HG03139 (cell line): ENCODE results near the gene DNAJC22.
A peak's percentile ranks its signal among the peaks of the same experiment; 100 is the strongest.

Experiments used
- ATAC-seq: cut with Tn5 transposase; IDR thresholded peaks from one replicate; pipeline ENCODE4 v1.9.1; 2021; ENCODE audit not compliant: unreplicated experiment

DNAJC22 gene

GRCh38 chr12:49342914-49343731 is 3.6 kb upstream of the DNAJC22 start:
- ATAC-seq = no peak

- ATAC-seq = no peak
These were observed 2.1 kb upstream of the DNAJC22 start for GRCh38 chr12:49344486-49345050.

- no peak for ATAC-seq
These were observed 1.4 kb upstream of the DNAJC22 start for GRCh38 chr12:49345051-49345824.

GRCh38 chr12:49345825-49346658 is 646 bp upstream of the DNAJC22 start:
- ATAC-seq = no peak

- ATAC-seq = peak; percentile 47
These were observed 864 bp downstream of the DNAJC22 start for GRCh38 chr12:49347311-49348193.

- ATAC-seq = no peak
These were observed 2.1 kb downstream of the DNAJC22 start for GRCh38 chr12:49348781-49349180.

- no peak for ATAC-seq
These were observed 2.6 kb downstream of the DNAJC22 start for GRCh38 chr12:49349266-49349665.

GRCh38 chr12:49352351-49352750 is 5.7 kb downstream of the DNAJC22 start:
- ATAC-seq = no peak

GRCh38 chr12:49355913-49356312 is 9.2 kb downstream of the DNAJC22 start:
- no peak for ATAC-seq

GRCh38 chr12:49357103-49357678 is 10.5 kb downstream of the DNAJC22 start:
- no peak for ATAC-seq

GRCh38 chr12:49358483-49359141 is 11.9 kb downstream of the DNAJC22 start:
- no peak for ATAC-seq

GRCh38 chr12:49359671-49360070 is 13.0 kb downstream of the DNAJC22 start:
- ATAC-seq = no peak

- no peak for ATAC-seq
These were observed 15.4 kb downstream of the DNAJC22 start for GRCh38 chr12:49362077-49362476.

GRCh38 chr12:49364989-49365388 is 18.3 kb downstream of the DNAJC22 start:
- no peak for ATAC-seq

- ATAC-seq = no peak
These were observed 18.9 kb downstream of the DNAJC22 start for GRCh38 chr12:49365542-49365941.

GRCh38 chr12:49366096-49366651 is 19.5 kb downstream of the DNAJC22 start:
- ATAC-seq = no peak

GRCh38 chr12:49366652-49367380 is 20.1 kb downstream of the DNAJC22 start:
- ATAC-seq = peak; percentile 65
